Breast epithelium (tissue), 4 donors: Measurements from ENCODE around the gene VAC14. TPM values are rescaled to one million over a fixed set of nuclear protein-coding genes. Genes with fewer than 3 reads are reported as not detected.

Source experiments
- DNase-seq, 2 donors: peaks; one replicate each; pipeline ENCODE4 v3.0.0-alpha.2; 2019; ENCODE audit warnings: low spot score in 2 of 2
- H3K27ac ChIP-seq, 2 donors: fragments of 200-600 bp; sonication (generic) in 1 of 2; one replicate each; pipeline ENCODE4 v1.5.1; 2016 to 2019; ENCODE audit warnings: mild to moderate bottlenecking in 1 of 2
- H3K27me3 ChIP-seq, 2 donors: fragments of 200-600 bp; sonication (generic) in 1 of 2; one replicate each; pipeline versions ENCODE4 v1.5.1 to v1.6.0; 2017 to 2019; ENCODE audit warnings: control low read depth in 1 of 2, mild to moderate bottlenecking in 1 of 2
- H3K36me3 ChIP-seq: fragments of 200-600 bp; one replicate; pipeline ENCODE4 v1.5.1; 2019
- H3K4me1 ChIP-seq, 2 donors: fragments of 200-600 bp; sonication (generic); one replicate each; pipeline ENCODE4 v1.5.1; 2016 to 2019; ENCODE audit warnings: control low read depth in 1 of 2
- H3K4me3 ChIP-seq, 3 donors: fragments of 200-600 bp; sonication (generic); 1 replicate in 2 of 3; 2 replicates in 1 of 3; pipeline ENCODE4 v1.5.1; 2016 to 2019; ENCODE audit warnings: mild to moderate bottlenecking in 3 of 3, moderate library complexity in 2 of 3
- H3K9me3 ChIP-seq, 2 donors: fragments of 200-600 bp; sonication (generic) in 1 of 2; one replicate each; pipeline ENCODE4 v1.5.1; 2016 to 2019; ENCODE audit warnings: control low read depth in 1 of 2
- CTCF ChIP-seq, 3 donors: fragments of 450-650 bp; IDR thresholded peaks; one replicate each; pipeline ENCODE4 v1.5.1; 2016 to 2017; ENCODE audit warnings: antibody characterized with exemption in 3 of 3, mild to moderate bottlenecking in 3 of 3, moderate library complexity in 3 of 3
- POLR2A ChIP-seq: fragments of 450-650 bp; IDR thresholded peaks from one replicate; pipeline ENCODE4 v1.6.1; 2016; ENCODE audit warnings: antibody characterized with exemption, mild to moderate bottlenecking, moderate library complexity
- POLR2AphosphoS5 ChIP-seq, 3 donors: sonication (generic); formaldehyde crosslinking; IDR thresholded peaks; one replicate each; pipeline ENCODE4 v1.6.1; 2017; ENCODE audit warnings: antibody characterized with exemption in 3 of 3
- intact Hi-C: fragments of 100-400 bp; cut with DNase I; formaldehyde crosslinking; loops from one replicate; pipeline ENCODE4 v1.15.1; 2023; ENCODE audit warnings: low total_unique reads
- total RNA-seq, 3 donors: library from RNA; depleted of rRNA; stranded (reverse); fragments of >200 nt; gene quantifications; one replicate each; pipeline ENCODE4 v1.1.0, GENCODE V29; 2016

The VAC14 gene
- total RNA-seq, 3 donors from 2014 or later = 26.7 to 29.4 (median 28.5) TPM

GRCh38 chr16:70714581-70715054 lies 86.3 kb downstream of the VAC14 start:
- no peak for TF ChIP-seq POLR2AphosphoS5 (IDR thresholded peaks at IDR 0.05)
- no peak for TF ChIP-seq CTCF (IDR thresholded peaks at IDR 0.05)
- no peak for TF ChIP-seq POLR2A
- peaks cover 13 to 24% of the 10 kb centered on the region in 2 donors for H3K4me1 ChIP-seq
- H3K27ac ChIP-seq = peak overlapping the region; percentile 88 to 96
- H3K36me3 ChIP-seq = no peaks in the 10 kb centered on the region
- DNase-seq = no peak
- intact Hi-C loops = no loop called here
- no peaks in the 10 kb centered on the region for H3K9me3 ChIP-seq
- H3K4me3 ChIP-seq = peak overlapping the region in 1 of 3 donors; percentile 24
- no peaks in the 10 kb centered on the region for H3K27me3 ChIP-seq

GRCh38 chr16:70713824-70714223 lies 87.1 kb downstream of the VAC14 start:
- Histone ChIP-seq H3K4me3 (no peak overlapping the region), H3K27me3 (no peaks in the 10 kb centered on the region), H3K9me3 (no peaks in the 10 kb centered on the region), H3K36me3 (no peaks in the 10 kb centered on the region), H3K27ac (peak overlapping the region; percentile 88 to 96), H3K4me1 (peaks cover 13 to 24% of the 10 kb centered on the region in 2 donors)
- no peak for TF ChIP-seq POLR2AphosphoS5 (IDR thresholded peaks at IDR 0.05)
- TF ChIP-seq POLR2A = no peak
- TF ChIP-seq CTCF (IDR thresholded peaks at IDR 0.05) = no peak
- DNase-seq = no peak
- intact Hi-C loops = no loop called here

- no peak overlapping the region for H3K4me3 ChIP-seq
- H3K27ac ChIP-seq = no peak overlapping the region
- TF ChIP-seq POLR2AphosphoS5 (IDR thresholded peaks at IDR 0.05) = no peak
- no peak for TF ChIP-seq CTCF (IDR thresholded peaks at IDR 0.05)
- no peak for DNase-seq
- intact Hi-C loops = no loop called here
- peaks cover 13 to 24% of the 10 kb centered on the region in 2 donors for H3K4me1 ChIP-seq
- H3K9me3 ChIP-seq = no peaks in the 10 kb centered on the region
- no peaks in the 10 kb centered on the region for H3K27me3 ChIP-seq
- no peaks in the 10 kb centered on the region for H3K36me3 ChIP-seq
These were observed 87.6 kb downstream of the VAC14 start for GRCh38 chr16:70713342-70713741.

- no peak overlapping the region for H3K4me3 ChIP-seq
- intact Hi-C loops = no loop called here
- peaks cover 13 to 24% of the 10 kb centered on the region in 2 donors for H3K4me1 ChIP-seq
- H3K36me3 ChIP-seq = no peaks in the 10 kb centered on the region
- H3K27ac ChIP-seq = no peak overlapping the region
- no peaks in the 10 kb centered on the region for H3K27me3 ChIP-seq
- TF ChIP-seq CTCF (IDR thresholded peaks at IDR 0.05) (no peak), POLR2A (no peak), POLR2AphosphoS5 (IDR thresholded peaks at IDR 0.05) (no peak)
- H3K9me3 ChIP-seq = no peaks in the 10 kb centered on the region
- no peak for DNase-seq
These were observed 88.0 kb downstream of the VAC14 start for GRCh38 chr16:70712942-70713341.

GRCh38 chr16:70712359-70712758 lies 88.6 kb downstream of the VAC14 start:
- Histone ChIP-seq H3K9me3 (no peaks in the 10 kb centered on the region), H3K27me3 (no peaks in the 10 kb centered on the region), H3K36me3 (no peaks in the 10 kb centered on the region), H3K4me3 (no peak overlapping the region), H3K27ac (no peak overlapping the region), H3K4me1 (peaks cover 16 to 25% of the 10 kb centered on the region in 2 donors)
- intact Hi-C loops = no loop called here
- no peak for DNase-seq
- TF ChIP-seq CTCF (IDR thresholded peaks at IDR 0.05) = no peak
- TF ChIP-seq POLR2AphosphoS5 (IDR thresholded peaks at IDR 0.05) = no peak
- TF ChIP-seq POLR2A = no peak
